Adrenal gland (tissue), 12 donors: Measurements from ENCODE around the gene MPC1L. TPM values are rescaled to one million over a fixed set of nuclear protein-coding genes. Genes with fewer than 3 reads are reported as not detected.

ENCODE experiments used
- DNase-seq, 7 donors: peaks; one replicate each; pipeline ENCODE4 v3.0.0-alpha.2; 2019 to 2020
- H3K27ac ChIP-seq, 5 donors: fragments of 200-600 bp; sonication (generic) in 4 of 5; 1 replicate in 3 of 5; 2 replicates in 2 of 5; pipeline versions ENCODE4 v1.5.1 to v1.8.0; 2016 to 2020; ENCODE audit warnings: mild to moderate bottlenecking in 1 of 5
- H3K27me3 ChIP-seq: fragments of 200-600 bp; 2 replicates; pipeline ENCODE4 v1.8.0; 2021
- H3K36me3 ChIP-seq, 2 donors: fragments of 200-600 bp; replicated peaks in 1 of 2; 1 replicate in 1 of 2; 2 replicates in 1 of 2; pipeline versions ENCODE4 v1.5.1 to v1.8.0; 2018 to 2022
- H3K4me1 ChIP-seq, 2 donors: fragments of 200-600 bp; replicated peaks in 1 of 2; 1 replicate in 1 of 2; 2 replicates in 1 of 2; pipeline versions ENCODE4 v1.5.1 to v1.8.0; 2018 to 2021
- H3K4me3 ChIP-seq, 4 donors: fragments of 200-600 bp; sonication (generic) in 3 of 4; one replicate each; pipeline ENCODE4 v1.5.1; 2016 to 2018
- H3K9me3 ChIP-seq, 3 donors: fragments of 200-600 bp; sonication (generic) in 1 of 3; replicated peaks in 1 of 3; 1 replicate in 2 of 3; 2 replicates in 1 of 3; pipeline versions ENCODE4 v1.5.1 to v1.8.0; 2016 to 2021
- CTCF ChIP-seq, 6 experiments: fragments of 450-650 bp in 4 of 6; fragments of 200-600 bp in 2 of 6; sonication (generic) in 1 of 6; IDR thresholded peaks; 1 replicate in 5 of 6; 2 replicates in 1 of 6; pipeline versions ENCODE4 v1.5.1 to v1.8.0; 2016 to 2021; ENCODE audit warnings: antibody characterized with exemption in 6 of 6, mild to moderate bottlenecking in 2 of 6, moderate library complexity in 1 of 6
- POLR2A ChIP-seq, 2 donors: fragments of 450-650 bp; IDR thresholded peaks; one replicate each; pipeline ENCODE4 v1.6.1; 2017; ENCODE audit warnings: antibody characterized with exemption in 2 of 2, mild to moderate bottlenecking in 2 of 2, moderate library complexity in 1 of 2
- WGBS, 4 donors: extraction: QIAGEN DNeasy Blood & Tissue Kit in 2 of 4; methylation state at CpG; one replicate each; pipeline versions ENCODE4 v1.1.5 to v1.1.7; 2013 to 2017; 5-methylcytosine and 5-hydroxymethylcytosine counted together
- intact Hi-C, 2 donors: fragments of 100-400 bp; cut with DNase I; formaldehyde crosslinking; loops; one replicate each; pipeline versions ENCODE4 v1.14.1 to v1.15.0; 2022 to 2023
- polyA plus RNA-seq, 3 donors: library from polyadenylated mRNA; stranded (reverse); fragments of 200-250 nt in 2 of 3; fragments of 350-450 nt in 1 of 3; fragmentation: Illumina TruSeq in 1 of 3; extraction: RNeasy Lipid Tissue Mini Kit (QIAGEN cat#74804) in 1 of 3; gene quantifications; one replicate each; pipeline ENCODE4 v1.2.3, GENCODE V29; 2013 to 2014
- total RNA-seq, 9 donors: library from RNA; depleted of rRNA in 4 of 9; stranded (reverse); fragments of >200 nt in 4 of 9; fragments of 120-200 nt in 1 of 9; fragmentation: NEBNext Ultra II Directional in 1 of 9; extraction: Animal tissue kit (Norgen Biotek cat#: 25700) in 1 of 9; gene quantifications; one replicate each; pipeline versions ENCODE4 v1.1.0 to v1.2.4, GENCODE V29; 2013 to 2023
- donor health status: healthy with polysubstance abuse.
- donor health status: Bipolar disorder and iron deficiency.
- donor health status: DM: yes; HTN: yes; CAD: no.
- donor health status: DM: no; HTN: no; CAD: no.
- donor health status: DM: no; HTN: no; CAD: no.
- donor health status: DM: yes; HTN: yes; CAD: no.

The MPC1L gene
- total and polyA plus RNA-seq, 12 donors: not detected

DNA sequence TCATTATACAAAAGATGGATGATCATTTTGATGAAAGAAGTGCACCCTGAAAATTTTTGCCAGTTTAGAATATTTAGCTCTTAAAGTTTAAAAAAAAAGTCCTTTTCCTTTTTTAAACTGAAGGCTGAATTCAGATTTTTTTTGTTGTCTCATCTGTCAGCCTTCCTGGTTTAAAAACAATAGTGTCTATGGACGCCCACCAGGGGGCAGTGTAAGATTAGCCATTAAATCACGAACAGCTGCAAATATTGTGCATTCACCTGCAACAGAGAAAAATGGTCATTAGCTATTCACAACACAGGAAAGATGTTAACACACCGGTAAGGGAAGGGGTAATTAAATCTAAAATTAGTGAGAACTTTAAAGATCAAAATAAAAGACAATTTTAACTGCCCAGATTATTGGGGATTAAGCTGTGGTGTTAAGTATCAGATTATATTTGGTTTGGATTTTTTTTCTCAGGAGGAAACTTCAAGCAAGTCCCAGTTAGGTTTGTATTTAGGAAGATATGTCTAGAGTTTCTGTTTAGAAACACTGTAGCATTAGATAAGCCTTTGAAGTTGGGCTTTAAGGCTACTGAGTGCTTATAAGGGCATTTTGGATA lies 28.5 kb downstream of the MPC1L start:
- H3K27me3 ChIP-seq: no peaks in the 10 kb centered on the region
- H3K4me3 ChIP-seq: no peak overlapping the region
- WGBS, 4 donors: 0 to 4% (median 2%) methylated on average over 3 of the region's 3 CpGs
- H3K36me3 ChIP-seq: peaks cover 0 to 8% of the 10 kb centered on the region in 2 donors
- TF ChIP-seq POLR2A (IDR thresholded peaks at IDR 0.05) (no peak), CTCF (IDR thresholded peaks at IDR 0.05) (peak; percentile 58 to 89 (median 78))
- peaks cover 0 to 5% of the 10 kb centered on the region in 2 donors for H3K4me1 ChIP-seq
- DNase-seq: peak; percentile 70 to 86 (median 75)
- H3K27ac ChIP-seq: no peak overlapping the region
- intact Hi-C loops: no loop called here
- H3K9me3 ChIP-seq: no peaks in the 10 kb centered on the region

DNA sequence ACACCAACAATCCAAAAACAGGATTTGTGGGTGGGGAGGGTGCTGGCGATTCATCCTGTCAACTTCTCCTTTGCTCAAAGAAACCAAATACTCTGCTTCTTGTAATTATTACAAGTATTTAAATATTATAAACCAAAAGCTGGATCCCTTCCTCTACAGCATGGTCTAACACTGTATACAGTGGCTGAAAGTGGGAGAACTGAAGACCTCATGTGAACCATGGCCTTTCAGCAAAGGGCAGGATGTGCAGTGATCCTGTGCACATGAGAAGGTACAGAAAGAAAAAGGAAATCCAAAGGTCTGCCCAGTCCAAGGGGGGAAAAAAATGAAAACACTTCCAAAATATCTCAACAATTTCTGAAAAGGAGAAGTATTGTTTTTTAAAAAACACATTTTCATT lies 29.4 kb downstream of the MPC1L start:
- DNase-seq: no peak
- H3K36me3 ChIP-seq: peaks cover 0 to 8% of the 10 kb centered on the region in 2 donors
- intact Hi-C loops: no loop called here
- H3K4me3 ChIP-seq: no peak overlapping the region
- H3K27ac ChIP-seq: no peak overlapping the region
- H3K9me3 ChIP-seq: no peaks in the 10 kb centered on the region
- H3K27me3 ChIP-seq: no peaks in the 10 kb centered on the region
- peaks cover 0 to 4% of the 10 kb centered on the region in 2 donors for H3K4me1 ChIP-seq
- TF ChIP-seq POLR2A (IDR thresholded peaks at IDR 0.05) (no peak), CTCF (IDR thresholded peaks at IDR 0.05) (no peak)
- WGBS, 4 donors: 79 to 93% (median 87%) methylated on average over 1 of the region's 1 CpG

DNA sequence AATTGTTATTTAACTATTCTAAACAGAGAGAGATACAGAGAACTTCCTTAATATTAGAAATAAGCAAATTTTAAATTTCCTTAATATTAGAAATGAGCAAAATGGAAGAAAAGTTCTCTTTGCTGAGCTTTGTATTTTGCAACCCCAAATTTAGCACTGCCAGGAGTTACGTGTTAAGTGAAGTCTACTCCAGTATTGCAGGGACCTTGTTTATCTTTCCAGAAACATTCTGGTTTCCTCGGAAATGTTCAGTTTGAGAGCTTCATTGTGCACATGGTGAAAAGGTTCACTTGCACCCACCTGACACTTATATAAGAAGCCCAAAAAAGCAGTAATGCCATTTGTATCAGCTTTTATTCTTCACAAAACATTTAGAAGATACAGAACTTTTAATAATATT lies 30.3 kb downstream of the MPC1L start:
- no peak overlapping the region for H3K27ac ChIP-seq
- H3K27me3 ChIP-seq: no peaks in the 10 kb centered on the region
- no peak for TF ChIP-seq CTCF (IDR thresholded peaks at IDR 0.05)
- TF ChIP-seq POLR2A (IDR thresholded peaks at IDR 0.05): no peak
- intact Hi-C loops: no loop called here
- H3K4me3 ChIP-seq: no peak overlapping the region
- no peak for DNase-seq
- H3K36me3 ChIP-seq: peaks cover 0 to 8% of the 10 kb centered on the region in 2 donors
- 56 to 76% (median 61%) methylated on average over 2 of the region's 2 CpGs for WGBS, 4 donors
- H3K4me1 ChIP-seq: no peaks in the 10 kb centered on the region
- H3K9me3 ChIP-seq: no peaks in the 10 kb centered on the region

DNA sequence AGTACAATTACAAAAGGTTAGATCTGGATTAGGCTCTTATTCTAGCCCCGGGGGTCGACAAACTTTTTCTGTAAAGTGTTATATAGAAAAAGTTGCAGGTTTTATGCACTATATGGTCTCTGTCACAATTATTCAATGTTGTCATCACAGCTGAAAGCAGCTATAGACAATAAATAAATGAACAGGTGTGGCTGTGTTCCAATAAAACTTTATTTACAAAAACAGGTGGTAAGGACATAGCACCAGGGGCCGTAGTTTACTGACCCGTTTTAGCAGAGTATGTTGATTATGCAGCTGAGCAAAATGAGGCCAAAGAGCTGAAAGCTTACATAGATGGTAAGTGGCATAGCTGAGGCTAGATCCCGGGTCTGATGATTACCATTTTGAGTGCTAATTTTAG lies 37.2 kb downstream of the MPC1L start:
- WGBS, 4 donors: 90 to 97% (median 94%) methylated on average over 5 of the region's 5 CpGs
- H3K4me3 ChIP-seq: no peak overlapping the region
- intact Hi-C loops: loop anchor here (10.0 kb wide), 1 partner anchor 134 kb away; no protein-coding TSS in a partner anchor
- H3K36me3 ChIP-seq: peaks cover 0 to 18% of the 10 kb centered on the region in 2 donors
- H3K9me3 ChIP-seq: no peaks in the 10 kb centered on the region
- no peak for TF ChIP-seq CTCF (IDR thresholded peaks at IDR 0.05)
- TF ChIP-seq POLR2A (IDR thresholded peaks at IDR 0.05): no peak
- no peak overlapping the region for H3K27ac ChIP-seq
- no peak for DNase-seq
- H3K4me1 ChIP-seq: no peaks in the 10 kb centered on the region
- no peaks in the 10 kb centered on the region for H3K27me3 ChIP-seq
